ENCODE measurements around the gene SUN3.

The SUN3 gene

GRCh38 chr7:48035967-48036478 is 7.1 kb upstream of the SUN3 start:
- TF ChIP-seq CTCF (conservative IDR thresholded peaks at IDR 0.05; ENCODE audit: low read depth), result no peak
- no peak for DNase-seq (ENCODE audit: low spot score)

GRCh38 chr7:48035301-48035966 is 6.5 kb upstream of the SUN3 start, which contains the start of gene C7orf57:
Gene C7orf57 (plus strand): TSS chr7:48035543. CDS start chr7:48036309, 766 bp downstream.
- CTCF ChIA-PET, result interaction anchor here (0.7 to 0.8 kb wide), 2 partner anchors 41 to 44 kb away, joined by 3 read pairs; no protein-coding TSS in a partner anchor
- POLR2A ChIA-PET (ENCODE audit: low non-redundant PET), result no interaction called here
- TF ChIP-seq CTCF (conservative IDR thresholded peaks at IDR 0.05; ENCODE audit: low read depth), result no peak; the same call in none of the 2 replicates
- DNase-seq (ENCODE audit: low spot score), result peak; percentile 98
- 0 out of 2 replicates have a peak within 1 kb of the TSS, but pooled peaks have one; percentile 1 for H3K27ac ChIP-seq

More at GRCh38 chr7:48035967-48036478, 7.1 kb upstream of the SUN3 start:
- CTCF ChIA-PET, result interaction anchor here (0.6 to 0.7 kb wide), 2 partner anchors 41 to 74 kb away, joined by 3 to 4 read pairs; no protein-coding TSS in a partner anchor
- POLR2A ChIA-PET (ENCODE audit: low non-redundant PET), result no interaction called here
- 0 out of 2 replicates have a peak overlapping the region, but pooled peaks have one; percentile 1 for H3K27ac ChIP-seq

GRCh38 chr7:48033922-48034321 is 5.0 kb upstream of the SUN3 start:
- ChIA-PET CTCF (no interaction called here), POLR2A (ENCODE audit: low non-redundant PET) (no interaction called here)
- no peak for DNase-seq (ENCODE audit: low spot score)
- H3K27ac ChIP-seq, result no peak overlapping the region
- TF ChIP-seq CTCF (conservative IDR thresholded peaks at IDR 0.05; ENCODE audit: low read depth), result no peak

- DNase-seq (ENCODE audit: low spot score), result no peak
- POLR2A ChIA-PET (ENCODE audit: low non-redundant PET), result no interaction called here
- CTCF ChIA-PET, result no interaction called here
- TF ChIP-seq CTCF (conservative IDR thresholded peaks at IDR 0.05; ENCODE audit: low read depth), result no peak
- no peak overlapping the region for H3K27ac ChIP-seq
Observed at GRCh38 chr7:48031111-48031510, 2.2 kb upstream of the SUN3 start.

- ChIA-PET POLR2A (ENCODE audit: low non-redundant PET) (no interaction called here), CTCF (no interaction called here)
- TF ChIP-seq CTCF (conservative IDR thresholded peaks at IDR 0.05; ENCODE audit: low read depth), result no peak
- H3K27ac ChIP-seq, result no peak overlapping the region
- no peak for DNase-seq (ENCODE audit: low spot score)
Observed at GRCh38 chr7:48025624-48026023, 3.3 kb downstream of the SUN3 start.

- ChIA-PET POLR2A (ENCODE audit: low non-redundant PET) (no interaction called here), CTCF (no interaction called here)
- TF ChIP-seq CTCF (conservative IDR thresholded peaks at IDR 0.05; ENCODE audit: low read depth), result no peak
- no peak for DNase-seq (ENCODE audit: low spot score)
- no peak overlapping the region for H3K27ac ChIP-seq
Observed at GRCh38 chr7:48017674-48018073, 11.2 kb downstream of the SUN3 start.

Data from RWPE1 (cell line).